Parathyroid adenoma (tissue), 2 donors: ENCODE results near the gene THEMIS.

Experiments used
- H2AFZ ChIP-seq: fragments of 300-600 bp; sonication (generic); one replicate; pipeline ENCODE4 v1.7.0; 2017; ENCODE audit warnings: antibody characterized with exemption, mild to moderate bottlenecking
- H3K27ac ChIP-seq: fragments of 300-600 bp; sonication (generic); one replicate; pipeline ENCODE4 v1.7.0; 2017
- H3K27me3 ChIP-seq: fragments of 300-600 bp; sonication (generic); one replicate; pipeline ENCODE4 v1.7.0; 2017; ENCODE audit warnings: low read length; ENCODE audit not compliant: control insufficient read depth, insufficient read depth
- H3K36me3 ChIP-seq: fragments of 300-600 bp; sonication (generic); one replicate; pipeline ENCODE4 v1.7.0; 2017; ENCODE audit warnings: low read length; ENCODE audit not compliant: control insufficient read depth, insufficient read depth
- H3K4me1 ChIP-seq: fragments of 300-600 bp; sonication (generic); one replicate; pipeline ENCODE4 v1.7.0; 2017; ENCODE audit warnings: control low read depth
- H3K4me2 ChIP-seq: fragments of 300-600 bp; sonication (generic); one replicate; pipeline ENCODE4 v1.7.0; 2017; ENCODE audit warnings: low read length
- H3K4me3 ChIP-seq: fragments of 300-600 bp; sonication (generic); one replicate; pipeline ENCODE4 v1.7.0; 2017; ENCODE audit warnings: low read depth, low read length
- H3K79me2 ChIP-seq: fragments of 300-600 bp; sonication (generic); one replicate; pipeline ENCODE4 v1.7.0; 2017; ENCODE audit warnings: control low read depth
- H3K9ac ChIP-seq: fragments of 300-600 bp; sonication (generic); one replicate; pipeline ENCODE4 v1.7.0; 2017; ENCODE audit warnings: mild to moderate bottlenecking
- H3K9me3 ChIP-seq: fragments of 300-600 bp; sonication (generic); one replicate; pipeline ENCODE4 v1.7.0; 2017; ENCODE audit warnings: low read length; ENCODE audit not compliant: control insufficient read depth
- TF ChIP-seq, protein P1 (sequence below): fragments of 300-600 bp; sonication (generic); IDR thresholded peaks from one replicate; pipeline ENCODE4 v1.7.0; 2017; ENCODE audit warnings: antibody characterized with exemption, mild to moderate bottlenecking
- donor health status: primary hyperparathyroidism.

THEMIS gene

GRCh38 chr6:127855542-127856159 is 45.2 kb downstream of the THEMIS start:
- Histone ChIP-seq H3K4me2 (no peak overlapping the region), H2AFZ (no peak overlapping the region), H3K4me1 (no peaks in the 10 kb centered on the region), H3K27ac (no peak overlapping the region), H3K27me3 (no peaks in the 10 kb centered on the region), H3K79me2 (no peaks in the 10 kb centered on the region), H3K36me3 (no peaks in the 10 kb centered on the region), H3K4me3 (no peak overlapping the region), H3K9ac (no peak overlapping the region), H3K9me3 (no peaks in the 10 kb centered on the region)
- TF ChIP-seq, protein P1, sequence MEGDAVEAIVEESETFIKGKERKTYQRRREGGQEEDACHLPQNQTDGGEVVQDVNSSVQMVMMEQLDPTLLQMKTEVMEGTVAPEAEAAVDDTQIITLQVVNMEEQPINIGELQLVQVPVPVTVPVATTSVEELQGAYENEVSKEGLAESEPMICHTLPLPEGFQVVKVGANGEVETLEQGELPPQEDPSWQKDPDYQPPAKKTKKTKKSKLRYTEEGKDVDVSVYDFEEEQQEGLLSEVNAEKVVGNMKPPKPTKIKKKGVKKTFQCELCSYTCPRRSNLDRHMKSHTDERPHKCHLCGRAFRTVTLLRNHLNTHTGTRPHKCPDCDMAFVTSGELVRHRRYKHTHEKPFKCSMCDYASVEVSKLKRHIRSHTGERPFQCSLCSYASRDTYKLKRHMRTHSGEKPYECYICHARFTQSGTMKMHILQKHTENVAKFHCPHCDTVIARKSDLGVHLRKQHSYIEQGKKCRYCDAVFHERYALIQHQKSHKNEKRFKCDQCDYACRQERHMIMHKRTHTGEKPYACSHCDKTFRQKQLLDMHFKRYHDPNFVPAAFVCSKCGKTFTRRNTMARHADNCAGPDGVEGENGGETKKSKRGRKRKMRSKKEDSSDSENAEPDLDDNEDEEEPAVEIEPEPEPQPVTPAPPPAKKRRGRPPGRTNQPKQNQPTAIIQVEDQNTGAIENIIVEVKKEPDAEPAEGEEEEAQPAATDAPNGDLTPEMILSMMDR, result peak; percentile 20

- H2AFZ ChIP-seq, result no peak overlapping the region
- TF ChIP-seq, protein P1, result no peak
- no peaks in the 10 kb centered on the region for H3K79me2 ChIP-seq
- no peak overlapping the region for H3K4me2 ChIP-seq
- no peak overlapping the region for H3K4me3 ChIP-seq
- no peaks in the 10 kb centered on the region for H3K27me3 ChIP-seq
- H3K9ac ChIP-seq, result no peak overlapping the region
- no peak overlapping the region for H3K27ac ChIP-seq
- H3K36me3 ChIP-seq, result no peaks in the 10 kb centered on the region
- H3K4me1 ChIP-seq, result no peaks in the 10 kb centered on the region
- H3K9me3 ChIP-seq, result no peaks in the 10 kb centered on the region
Observed at GRCh38 chr6:127854009-127854408, 46.8 kb downstream of the THEMIS start.

DNA sequence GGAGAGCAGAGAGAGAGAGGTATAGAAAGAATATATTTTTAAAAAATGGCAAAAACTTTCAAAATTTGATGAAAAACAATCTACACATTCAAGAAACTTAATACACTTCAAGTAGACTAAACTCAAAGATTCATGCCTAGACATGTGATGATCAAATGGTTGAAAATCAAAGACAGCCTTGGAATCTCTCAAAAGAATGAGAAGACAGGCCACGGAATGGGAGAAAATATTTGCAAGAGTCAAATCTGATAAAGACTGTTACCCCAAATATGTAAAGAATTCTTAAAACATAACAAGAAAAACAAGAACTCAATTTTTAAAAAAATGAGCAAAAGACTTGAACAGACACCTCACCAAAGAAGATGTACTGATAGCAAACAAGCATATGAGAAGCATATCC is 49.7 kb downstream of the THEMIS start:
- no peak overlapping the region for H2AFZ ChIP-seq
- TF ChIP-seq, protein P1, result no peak
- no peak overlapping the region for H3K27ac ChIP-seq
- no peaks in the 10 kb centered on the region for H3K27me3 ChIP-seq
- H3K9ac ChIP-seq, result no peak overlapping the region
- no peaks in the 10 kb centered on the region for H3K9me3 ChIP-seq
- H3K79me2 ChIP-seq, result no peaks in the 10 kb centered on the region
- no peaks in the 10 kb centered on the region for H3K4me1 ChIP-seq
- no peaks in the 10 kb centered on the region for H3K36me3 ChIP-seq
- no peak overlapping the region for H3K4me3 ChIP-seq
- H3K4me2 ChIP-seq, result no peak overlapping the region

- H2AFZ ChIP-seq, result no peak overlapping the region
- H3K79me2 ChIP-seq, result no peaks in the 10 kb centered on the region
- no peaks in the 10 kb centered on the region for H3K36me3 ChIP-seq
- H3K4me2 ChIP-seq, result no peak overlapping the region
- TF ChIP-seq, protein P1, result no peak
- no peaks in the 10 kb centered on the region for H3K4me1 ChIP-seq
- no peak overlapping the region for H3K4me3 ChIP-seq
- H3K27ac ChIP-seq, result no peak overlapping the region
- no peak overlapping the region for H3K9ac ChIP-seq
- H3K9me3 ChIP-seq, result no peaks in the 10 kb centered on the region
- H3K27me3 ChIP-seq, result no peaks in the 10 kb centered on the region
Observed at GRCh38 chr6:127845242-127845641, 55.6 kb downstream of the THEMIS start.

DNA sequence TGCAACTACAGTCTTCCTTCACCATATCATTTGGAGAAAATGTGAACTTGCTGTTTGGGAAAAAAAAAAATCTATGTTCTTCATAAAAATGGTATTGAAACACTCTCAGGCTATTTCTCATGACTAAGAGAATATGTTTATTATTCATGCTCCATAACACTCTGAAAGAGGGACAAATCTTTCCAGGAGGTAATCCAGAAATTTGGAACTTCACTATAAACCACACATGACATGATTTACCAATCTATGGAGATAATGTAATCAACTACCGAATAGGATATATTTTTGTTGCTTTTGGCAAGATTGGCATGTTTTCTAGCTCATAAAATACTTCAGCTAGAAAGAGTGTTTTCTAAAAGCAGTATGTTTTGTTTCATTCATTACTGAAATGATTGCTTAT is 56.3 kb downstream of the THEMIS start:
- H3K4me1 ChIP-seq, result no peaks in the 10 kb centered on the region

More for the DNA sequence above, 56.3 kb downstream of the THEMIS start:
- H3K9ac ChIP-seq, result no peak overlapping the region
- H3K79me2 ChIP-seq, result no peaks in the 10 kb centered on the region
- TF ChIP-seq, protein P1, result no peak
- no peak overlapping the region for H3K4me2 ChIP-seq
- no peaks in the 10 kb centered on the region for H3K36me3 ChIP-seq
- no peaks in the 10 kb centered on the region for H3K9me3 ChIP-seq
- no peak overlapping the region for H3K4me3 ChIP-seq
- no peak overlapping the region for H3K27ac ChIP-seq
- H2AFZ ChIP-seq, result no peak overlapping the region
- H3K27me3 ChIP-seq, result no peaks in the 10 kb centered on the region
